GM21723 (cell line): ENCODE results near the gene AIP.
A peak's percentile ranks its signal among the peaks of the same experiment; 100 is the strongest.

ENCODE experiments used
- ATAC-seq: cut with Tn5 transposase; IDR thresholded peaks from one replicate; pipeline ENCODE4 v1.9.1; 2021; ENCODE audit warnings: mild to moderate bottlenecking, moderate library complexity; ENCODE audit not compliant: unreplicated experiment

AIP gene

DNA sequence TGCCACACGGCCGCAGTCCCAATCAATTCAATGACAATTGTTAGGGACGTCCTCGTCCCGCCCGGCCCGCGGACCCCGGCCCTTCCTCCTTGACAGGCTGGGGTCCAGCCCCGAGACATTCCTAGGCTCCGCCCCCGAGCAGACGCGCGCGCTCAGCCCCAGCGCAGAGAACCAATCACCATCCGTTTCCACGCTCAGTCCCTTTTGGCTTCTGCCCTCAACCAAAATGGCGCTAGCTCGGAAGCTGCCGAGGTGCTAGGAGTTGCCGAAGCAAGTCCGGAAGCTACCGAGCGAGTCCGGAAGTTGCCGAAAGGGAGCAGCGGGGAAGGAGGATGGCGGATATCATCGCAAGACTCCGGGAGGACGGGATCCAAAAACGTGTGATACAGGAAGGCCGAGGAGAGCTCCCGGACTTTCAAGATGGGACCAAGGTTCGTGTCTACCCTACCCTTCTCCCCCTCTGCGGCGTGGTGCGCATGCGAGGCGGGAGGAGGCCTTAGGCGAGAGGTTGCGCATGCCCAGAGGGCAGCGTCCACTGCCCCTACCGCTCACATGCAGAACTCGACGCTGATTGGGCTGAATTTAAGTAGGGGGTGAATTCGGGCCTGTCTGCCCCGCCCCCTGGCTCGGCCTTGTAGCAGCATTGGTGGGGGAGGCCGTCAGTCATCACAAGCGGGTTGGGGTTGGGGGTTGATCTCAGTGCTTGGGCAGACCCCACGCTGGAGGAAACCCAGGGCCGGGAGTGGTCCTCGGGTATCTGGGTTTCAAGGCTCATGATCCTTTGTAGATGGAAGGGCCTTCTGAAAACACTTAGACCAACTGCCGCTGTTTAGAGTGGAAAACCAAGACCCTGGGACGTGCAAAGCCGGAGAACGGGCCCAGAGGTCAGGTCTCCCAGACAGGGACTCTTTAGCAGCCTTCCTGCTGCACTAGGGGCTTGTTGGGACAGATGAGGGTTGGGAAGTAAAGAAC, at the start of gene AIP:
TSS of gene AIP (plus strand) at position 200 of the 972 bp plus-strand sequence. CDS start at position 333, 133 bp downstream.
- peak; percentile 54 for ATAC-seq

DNA sequence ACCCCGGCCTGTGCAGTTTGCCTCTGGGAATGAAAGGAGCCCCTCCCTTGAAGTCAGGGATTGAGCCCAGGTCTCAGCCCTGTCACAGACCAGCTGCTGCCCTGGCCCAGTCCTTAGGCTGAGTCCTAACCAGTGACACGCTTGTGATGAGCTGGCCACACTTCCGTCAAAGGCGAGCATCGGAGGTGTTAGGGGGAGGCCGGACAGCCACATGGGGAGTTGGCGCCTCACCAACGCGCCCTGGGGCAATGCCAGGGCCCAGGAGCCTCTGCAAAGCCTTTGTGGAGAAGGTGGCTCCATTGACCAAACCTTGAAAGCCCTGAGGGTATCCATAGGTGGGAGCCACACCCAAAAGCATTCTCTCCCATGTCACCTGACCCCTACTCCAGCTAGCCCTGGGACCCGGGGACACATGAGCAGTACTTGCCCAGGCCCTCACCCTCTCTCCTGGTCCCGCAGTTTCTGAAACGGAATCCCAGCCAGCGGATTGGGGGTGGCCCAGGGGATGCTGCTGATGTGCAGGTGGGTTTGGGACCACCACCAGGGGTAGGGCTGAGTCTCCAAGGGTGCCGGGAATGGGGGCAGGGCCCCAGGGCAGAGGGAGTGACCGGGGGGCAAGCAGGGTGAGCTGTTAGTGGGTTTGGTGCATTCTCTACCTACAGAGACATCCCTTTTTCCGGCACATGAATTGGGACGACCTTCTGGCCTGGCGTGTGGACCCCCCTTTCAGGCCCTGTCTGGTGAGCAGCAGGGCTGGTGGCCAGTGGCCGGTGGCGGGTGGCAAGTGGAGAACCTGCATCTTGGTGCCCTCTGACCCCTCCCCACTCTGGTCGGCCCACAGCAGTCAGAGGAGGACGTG, 49.1 kb upstream of the AIP start:
- ATAC-seq = no peak

DNA sequence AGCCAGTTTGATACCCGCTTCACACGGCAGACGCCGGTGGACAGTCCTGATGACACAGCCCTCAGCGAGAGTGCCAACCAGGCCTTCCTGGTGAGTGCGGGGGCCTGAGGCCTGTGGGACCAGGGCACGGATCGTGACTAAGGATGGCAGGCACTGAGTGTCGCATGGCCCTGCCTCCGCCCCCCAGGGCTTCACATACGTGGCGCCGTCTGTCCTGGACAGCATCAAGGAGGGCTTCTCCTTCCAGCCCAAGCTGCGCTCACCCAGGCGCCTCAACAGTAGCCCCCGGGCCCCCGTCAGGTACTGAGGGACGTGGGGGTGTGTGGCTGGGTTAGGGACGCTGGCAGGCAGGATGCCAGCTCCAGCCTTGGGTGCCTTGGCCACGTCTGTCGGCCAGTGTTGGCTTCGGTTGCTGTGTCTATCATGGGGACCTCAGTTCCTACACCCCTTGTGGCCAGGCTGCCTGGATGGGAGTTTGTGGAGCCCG, 48.4 kb upstream of the AIP start:
- no peak for ATAC-seq

DNA sequence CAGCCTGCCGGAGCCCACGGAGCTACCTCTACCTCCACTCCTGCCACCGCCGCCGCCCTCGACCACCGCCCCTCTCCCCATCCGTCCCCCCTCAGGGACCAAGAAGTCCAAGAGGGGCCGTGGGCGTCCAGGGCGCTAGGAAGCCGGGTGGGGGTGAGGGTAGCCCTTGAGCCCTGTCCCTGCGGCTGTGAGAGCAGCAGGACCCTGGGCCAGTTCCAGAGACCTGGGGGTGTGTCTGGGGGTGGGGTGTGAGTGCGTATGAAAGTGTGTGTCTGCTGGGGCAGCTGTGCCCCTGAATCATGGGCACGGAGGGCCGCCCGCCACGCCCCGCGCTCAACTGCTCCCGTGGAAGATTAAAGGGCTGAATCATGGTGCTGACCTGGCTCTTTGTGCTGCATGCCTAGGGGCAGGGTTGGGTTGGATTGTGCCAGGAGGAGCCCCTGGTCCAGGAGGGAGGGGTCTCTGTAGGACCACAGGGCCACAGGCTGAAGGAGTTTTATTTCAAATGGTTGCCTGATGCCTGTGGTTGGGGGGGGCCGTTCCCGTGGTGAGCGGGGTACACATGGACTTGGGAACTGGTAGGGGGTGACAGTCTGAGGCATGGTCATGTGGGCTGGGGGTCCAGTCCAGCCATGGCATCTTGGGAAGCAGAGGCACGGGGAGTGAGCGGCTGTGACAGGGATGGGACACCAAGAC, 47.6 kb upstream of the AIP start:
- ATAC-seq = no peak

DNA sequence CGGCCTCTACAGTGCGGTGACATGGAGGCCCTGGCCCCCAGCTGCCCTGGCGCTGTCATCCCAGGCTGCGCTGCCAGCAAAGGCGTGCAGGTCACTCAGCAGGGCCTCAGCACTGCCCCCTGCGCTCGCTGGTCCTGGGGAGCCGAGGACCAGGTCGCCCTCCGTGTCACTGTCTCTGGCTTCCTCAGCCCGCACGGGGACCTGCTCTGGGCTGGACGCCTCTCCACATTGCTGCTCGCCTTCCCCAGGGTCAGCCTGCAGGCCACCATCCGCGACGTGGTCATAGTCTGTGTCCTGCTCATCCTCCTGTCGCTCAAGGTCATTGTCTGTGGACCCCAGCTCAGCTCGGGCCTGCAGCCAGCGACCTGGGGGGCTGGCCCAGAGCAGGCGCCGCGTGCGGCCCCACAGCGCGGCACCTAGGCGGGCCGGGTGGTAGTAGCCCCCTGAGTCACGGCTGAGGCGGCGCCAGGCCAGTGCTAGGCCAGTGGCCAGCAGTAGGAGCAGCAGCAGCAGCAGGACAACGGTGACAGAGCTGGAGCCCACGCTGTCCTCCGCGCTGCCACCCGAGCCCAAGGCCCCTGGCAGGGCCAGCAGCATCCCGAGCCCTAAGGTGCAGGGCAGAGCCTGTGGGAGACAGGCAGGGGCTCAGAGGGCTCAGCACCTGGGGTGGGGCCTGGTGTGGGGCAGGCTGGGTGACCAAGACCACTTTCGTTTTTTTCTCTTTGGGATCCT, 46.9 kb upstream of the AIP start:
- no peak for ATAC-seq

DNA sequence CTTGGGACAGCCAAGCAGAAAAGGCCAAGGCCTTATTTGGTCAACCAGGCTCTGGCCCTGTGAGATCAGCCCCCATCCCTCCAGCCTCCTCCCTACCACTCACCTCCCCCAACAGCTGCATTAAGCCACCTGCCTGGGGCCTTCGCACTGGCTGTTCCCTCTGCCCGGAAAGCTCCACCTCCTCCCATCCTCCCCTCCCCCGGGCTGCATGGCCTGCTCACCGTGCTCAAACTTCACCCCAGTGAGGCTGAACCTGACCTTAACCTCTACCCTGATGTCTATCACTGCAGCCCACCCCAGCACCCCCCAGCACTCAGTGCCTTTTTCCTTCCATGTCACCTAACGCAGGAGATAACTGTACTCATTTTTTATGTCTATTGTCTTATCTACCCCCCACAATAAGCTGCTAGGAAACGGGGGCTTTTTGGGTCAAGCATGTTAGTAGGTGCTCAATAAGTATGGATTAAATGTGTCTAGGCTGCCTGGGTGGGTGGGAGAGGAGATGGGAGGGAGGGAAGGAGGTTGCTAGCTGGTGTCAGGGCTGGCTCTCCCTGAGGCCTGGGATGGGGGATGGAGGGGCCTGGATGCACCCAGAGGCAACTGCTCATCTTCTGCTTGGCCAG, 46.3 kb upstream of the AIP start:
- peak; percentile 33 for ATAC-seq

DNA sequence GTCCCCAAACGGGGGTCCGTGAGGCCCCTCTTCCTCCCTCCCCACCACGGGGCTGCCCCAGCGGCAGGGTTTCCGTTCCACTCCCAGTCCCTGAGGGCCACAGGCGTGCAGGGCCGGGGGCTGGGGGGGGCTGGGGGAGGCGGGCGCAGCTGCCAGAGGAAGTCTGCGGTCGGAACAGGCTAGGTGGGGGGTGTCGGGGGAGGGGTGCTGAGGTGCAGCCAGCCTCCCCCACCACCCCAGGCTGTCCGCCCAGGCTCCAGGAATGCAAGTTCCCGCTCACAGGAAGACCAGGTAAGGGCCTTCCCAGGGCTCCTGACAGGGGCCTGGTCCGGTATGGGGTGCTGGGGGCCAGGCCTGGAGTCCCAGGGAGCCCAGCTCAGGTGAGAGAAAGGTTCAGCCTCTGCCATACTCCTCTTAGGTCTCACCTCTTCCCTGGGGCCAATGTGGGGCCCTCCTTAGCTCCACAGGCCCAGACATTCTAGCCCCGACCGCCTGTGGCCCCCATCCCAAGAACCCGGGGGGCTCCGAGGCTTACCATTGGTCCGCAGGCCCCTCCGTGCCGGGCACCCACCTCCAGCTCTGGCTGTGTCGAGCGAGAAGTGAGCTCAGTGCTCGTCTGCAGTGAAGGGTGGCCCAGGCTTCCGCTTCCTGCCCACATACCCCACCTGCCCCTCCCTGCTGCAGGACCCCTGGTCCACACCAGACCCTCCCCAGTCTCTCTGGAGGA, 45.6 kb upstream of the AIP start, which contains the start of gene PTPRCAP:
TSS of gene PTPRCAP (minus strand) at position 601 of the 727 bp plus-strand sequence. CDS start at position 538, 63 bp downstream.
- no peak for ATAC-seq

DNA sequence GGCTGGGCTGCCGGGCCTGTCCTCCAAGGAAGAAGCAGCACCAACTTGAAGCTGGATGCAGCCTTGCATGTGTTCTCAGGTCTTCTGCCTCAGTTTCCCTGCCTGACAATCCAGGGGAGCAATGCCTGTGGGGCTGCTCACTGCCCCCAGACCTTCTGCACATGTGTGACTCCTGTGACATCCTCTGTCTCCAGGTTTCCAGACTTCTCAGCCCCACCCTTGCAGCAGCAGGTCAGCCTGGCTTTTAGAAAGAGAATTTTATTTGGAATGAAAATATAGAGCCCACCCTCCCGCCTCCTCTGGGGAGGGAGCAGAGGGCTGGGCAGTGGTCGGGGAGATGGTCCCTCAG, 45.0 kb upstream of the AIP start:
- no peak for ATAC-seq

DNA sequence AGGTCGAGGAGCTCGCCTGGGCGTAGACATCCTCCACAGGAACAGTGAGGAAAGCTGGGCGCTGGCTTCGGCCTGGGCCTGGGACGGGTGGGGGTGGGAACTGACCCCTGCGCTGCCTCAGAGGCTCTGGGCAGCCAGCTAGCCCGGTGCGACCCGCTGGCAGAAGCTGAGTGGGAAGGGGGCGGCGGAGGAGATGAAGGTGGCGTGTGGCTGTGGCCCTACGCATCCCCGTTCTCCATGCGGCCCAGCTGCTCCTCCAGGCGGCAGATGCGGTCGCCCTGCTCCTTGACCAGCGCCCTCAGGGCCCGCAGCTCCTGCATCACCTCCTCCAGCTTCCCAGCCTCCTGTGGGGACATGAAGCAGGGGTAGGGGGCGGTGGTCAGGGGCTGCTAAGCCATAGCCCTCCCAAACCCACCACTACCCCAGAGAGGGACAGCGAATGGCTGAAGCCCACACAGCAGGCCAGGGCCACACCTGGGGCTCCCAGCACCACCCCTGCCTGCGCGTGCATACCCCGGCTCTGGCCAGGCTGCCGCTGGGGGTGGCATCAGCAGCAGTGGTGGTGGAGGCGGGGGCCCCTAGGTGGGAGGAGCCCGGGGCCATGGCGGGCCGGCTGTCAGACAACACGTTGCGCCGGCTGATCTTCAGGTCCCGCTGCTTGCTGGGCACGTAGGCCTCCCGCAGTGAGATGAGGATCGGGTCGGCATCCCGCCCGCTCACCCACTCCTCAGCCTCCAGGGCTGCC, 44.5 kb upstream of the AIP start:
- ATAC-seq = no peak

DNA sequence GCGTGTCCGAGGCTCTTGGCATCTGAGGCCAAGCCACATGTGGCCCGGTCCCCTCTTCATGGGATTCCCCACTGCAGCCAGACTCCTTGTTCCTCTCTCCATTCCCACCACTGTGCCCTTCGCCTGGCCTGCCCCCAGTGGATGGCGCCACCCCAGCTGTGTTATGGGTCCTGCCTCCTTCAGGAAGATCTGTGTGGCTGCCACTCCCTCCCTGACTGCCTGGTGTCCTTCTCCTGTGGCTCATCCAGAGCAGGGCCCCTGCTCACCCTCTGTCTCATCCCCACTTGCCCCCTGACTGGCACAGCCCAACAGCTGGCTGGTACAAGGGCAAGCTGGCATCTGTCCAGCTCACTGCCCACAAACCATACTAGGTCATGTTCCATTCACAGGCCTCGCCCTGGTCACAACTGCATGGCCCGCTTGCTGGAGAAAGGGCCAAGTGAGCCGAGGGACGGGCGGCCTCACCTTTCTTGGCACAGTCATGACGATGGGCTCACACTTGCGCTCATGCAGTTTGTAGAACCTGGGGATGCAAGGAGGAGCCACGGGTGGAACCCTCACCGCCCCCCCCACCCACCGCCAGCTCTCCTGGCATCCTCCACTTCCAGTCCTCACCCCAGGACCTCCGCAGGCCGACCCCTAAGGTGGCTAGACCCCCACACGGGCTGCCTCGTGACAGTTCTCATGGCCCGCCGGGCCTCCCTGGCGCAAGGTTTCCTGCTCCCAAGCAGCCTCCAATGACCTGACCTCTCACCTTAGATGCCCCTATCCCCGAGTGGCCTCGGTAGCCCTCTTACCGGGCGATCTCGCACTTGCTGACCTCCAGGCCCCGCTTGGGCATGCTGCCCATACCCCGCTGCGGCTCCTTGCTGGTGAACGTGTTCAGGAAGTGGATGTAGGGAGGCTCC, 43.3 kb upstream of the AIP start:
- ATAC-seq = no peak

DNA sequence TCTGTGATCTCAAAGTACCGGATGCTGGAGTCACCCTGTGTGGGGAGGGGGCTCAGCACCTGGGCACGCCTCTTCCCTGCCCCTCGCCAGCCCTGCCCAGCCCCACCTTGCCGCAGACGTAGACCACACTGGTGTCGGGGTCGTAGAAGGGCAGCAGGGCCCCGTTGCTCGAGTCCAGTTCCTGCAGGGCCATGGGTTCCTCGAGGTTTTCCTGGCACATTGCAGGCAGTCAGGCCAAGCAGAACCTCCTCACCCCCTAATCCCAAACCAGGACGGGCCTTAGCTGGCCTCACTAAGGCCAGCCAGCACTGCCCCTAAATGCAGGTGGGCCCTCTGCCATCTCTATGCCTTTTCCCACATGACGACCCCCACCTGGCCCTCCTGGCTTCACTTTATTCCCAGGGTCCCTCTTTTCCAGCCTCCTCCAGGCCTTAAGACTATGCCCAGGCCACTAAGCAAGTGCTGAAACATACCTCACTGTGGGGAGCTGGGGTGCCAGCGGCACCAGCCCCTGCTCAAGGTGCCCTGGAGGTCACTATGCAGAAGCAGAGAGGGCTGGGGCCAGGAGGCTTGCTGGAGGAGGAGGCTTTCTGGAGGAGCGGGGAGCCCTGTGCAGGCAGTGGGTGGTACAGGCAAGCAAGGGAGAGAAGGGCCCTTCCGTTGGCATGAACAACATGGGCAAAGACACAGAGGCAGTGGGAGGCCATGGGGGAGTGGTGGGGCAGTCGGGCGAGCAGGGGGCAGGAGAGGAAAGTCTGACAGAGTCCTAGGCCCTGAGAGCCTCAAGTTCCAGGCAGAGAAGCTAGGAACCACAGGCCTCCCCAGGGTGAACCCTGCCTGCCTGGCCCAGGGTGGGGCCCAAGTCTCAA, 42.4 kb upstream of the AIP start:
- no peak for ATAC-seq

DNA sequence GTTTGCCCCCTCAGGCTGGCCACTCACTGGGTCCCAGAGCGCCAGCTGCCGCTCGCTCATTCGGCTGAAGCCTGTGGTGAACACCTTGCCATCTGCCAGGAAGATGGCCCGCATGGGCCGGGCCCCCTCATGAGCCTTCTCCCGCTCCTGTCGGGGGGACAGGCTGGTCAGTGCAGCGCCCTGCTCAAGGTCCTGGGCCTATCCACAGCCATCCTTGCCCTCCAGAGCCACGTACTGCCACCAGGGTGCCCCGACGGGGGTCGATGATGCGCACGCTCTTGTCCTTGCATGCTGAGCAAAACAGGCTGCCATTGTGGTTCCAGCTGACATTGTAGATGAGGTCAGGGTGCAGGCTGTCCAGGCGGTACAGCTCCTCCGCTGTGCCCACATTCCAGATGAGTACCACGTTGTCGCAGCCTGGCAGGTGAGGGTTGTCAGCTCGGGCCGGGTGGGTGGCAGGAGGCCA, 41.7 kb upstream of the AIP start:
- ATAC-seq = no peak

DNA sequence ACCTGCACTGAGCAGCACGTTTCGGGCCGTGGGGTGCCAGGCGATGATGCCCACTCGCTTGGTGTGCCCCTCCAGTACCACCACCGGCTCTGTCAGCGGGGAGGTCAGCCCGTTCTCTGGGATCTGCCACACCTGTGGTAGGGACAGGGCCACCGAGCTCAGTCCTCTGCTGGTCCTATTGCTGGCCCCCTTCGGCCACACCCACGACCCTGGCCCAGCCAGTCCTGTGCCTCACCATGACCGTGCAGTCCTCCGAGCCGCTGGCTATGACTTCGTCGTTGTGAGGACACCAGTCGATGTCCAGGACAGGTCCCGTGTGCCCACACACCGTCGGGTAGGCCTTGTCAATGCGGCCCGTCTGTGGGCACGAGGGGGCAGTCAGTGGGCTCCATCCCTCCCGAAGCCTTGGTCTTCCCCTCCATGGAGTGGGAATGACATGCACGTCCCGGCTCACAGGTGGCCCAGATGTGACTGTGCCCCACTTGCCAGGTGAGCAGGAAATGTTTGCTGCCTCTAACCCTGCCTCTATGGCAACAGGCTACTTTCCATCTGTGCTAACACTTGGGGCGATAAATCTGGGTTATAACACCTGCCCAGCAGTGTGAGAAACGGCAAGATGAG, 41.0 kb upstream of the AIP start:
- no peak for ATAC-seq

DNA sequence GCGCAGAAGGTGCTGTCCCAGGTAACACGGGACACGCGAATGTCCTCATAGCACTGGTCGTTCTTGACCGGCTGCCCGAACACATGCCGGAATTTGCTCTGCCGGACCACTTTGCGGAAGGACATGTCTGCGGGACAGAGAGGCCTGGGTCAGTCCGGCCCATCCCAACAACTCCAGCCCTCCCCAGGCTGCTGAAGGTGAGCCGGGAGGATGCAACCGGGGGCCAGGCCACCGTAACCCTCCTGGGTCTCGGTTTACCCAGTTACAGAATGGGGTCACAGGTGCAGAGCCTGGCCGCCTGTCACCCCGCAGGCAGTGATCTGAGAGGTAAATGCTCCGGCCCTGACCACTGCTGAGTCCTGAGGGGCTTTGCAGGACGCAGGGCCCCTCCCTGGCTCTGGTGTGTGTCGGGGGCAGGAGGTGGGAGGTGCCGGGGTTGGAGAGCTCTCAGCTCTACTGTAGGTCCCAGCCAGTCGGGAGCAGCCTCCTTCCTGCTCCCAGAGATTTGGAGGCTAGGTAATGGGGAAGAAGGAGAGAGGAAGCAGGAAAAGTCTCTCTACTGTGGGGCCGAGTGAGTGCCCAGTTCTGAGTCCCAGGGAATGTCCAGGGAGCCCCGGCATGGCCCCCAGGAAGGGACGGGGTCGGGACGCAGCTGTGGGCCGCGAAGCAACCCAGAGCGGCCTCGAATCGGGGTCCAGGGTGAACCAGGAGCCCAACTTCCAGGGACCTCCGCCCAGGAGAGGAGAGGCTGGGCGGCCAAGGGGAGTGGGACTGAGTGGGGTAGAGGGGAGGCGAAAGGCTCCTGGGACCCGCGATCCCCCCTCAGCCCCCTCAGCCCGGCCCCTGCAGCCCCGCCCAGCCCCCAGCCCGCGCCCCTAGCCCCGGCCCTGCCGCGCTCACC, 40.1 kb upstream of the AIP start:
- ATAC-seq = no peak

DNA sequence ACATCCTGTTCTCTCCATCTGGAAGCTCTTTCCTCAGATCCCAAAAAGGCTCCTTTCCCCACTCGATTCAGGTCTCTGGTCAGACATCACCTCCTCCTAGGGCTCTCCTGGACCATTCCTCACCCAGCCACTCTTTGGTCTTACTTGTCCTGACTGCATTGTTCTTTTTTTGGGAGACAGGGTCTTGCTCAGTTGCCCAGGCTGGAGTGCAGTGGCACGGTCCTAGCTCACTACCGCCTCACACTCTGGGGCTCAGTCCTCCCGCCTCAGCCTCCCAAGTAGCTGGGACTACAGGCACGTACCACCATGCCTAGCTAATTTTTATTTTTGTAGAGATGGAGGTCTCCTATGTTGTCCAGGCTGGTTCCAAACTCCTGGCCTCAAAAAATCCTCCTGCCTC, 37.3 kb upstream of the AIP start:
- ATAC-seq = no peak
